ENCODE data around the gene HS3ST1. TPM values are rescaled to one million over a fixed set of nuclear protein-coding genes. Genes with fewer than 3 reads are reported as not detected.

Gene HS3ST1
- total RNA-seq, 1 donor from 2014 or later = 18.7 TPM

- ATAC-seq = no peak
Observed at GRCh38 chr4:11431111-11431510, 2.4 kb upstream of the HS3ST1 start.

- ATAC-seq = no peak
Observed at GRCh38 chr4:11430536-11430935, 1.8 kb upstream of the HS3ST1 start.

GRCh38 chr4:11429699-11430045 lies 978 bp upstream of the HS3ST1 start:
- ATAC-seq = peak; percentile 11

GRCh38 chr4:11428899-11429698 lies 405 bp upstream of the HS3ST1 start:
- ATAC-seq = peak; percentile 95

- ATAC-seq = no peak
Observed at GRCh38 chr4:11427121-11427996, 1.3 kb downstream of the HS3ST1 start.

- no peak for ATAC-seq
Observed at GRCh38 chr4:11426731-11427120, 2.0 kb downstream of the HS3ST1 start.

GRCh38 chr4:11426003-11426402 lies 2.7 kb downstream of the HS3ST1 start:
- ATAC-seq = no peak

GRCh38 chr4:11424856-11425255 lies 3.8 kb downstream of the HS3ST1 start:
- no peak for ATAC-seq

- ATAC-seq = no peak
Observed at GRCh38 chr4:11424000-11424399, 4.7 kb downstream of the HS3ST1 start.

GRCh38 chr4:11423465-11423864 lies 5.2 kb downstream of the HS3ST1 start:
- no peak for ATAC-seq

- no peak for ATAC-seq
Observed at GRCh38 chr4:11421116-11421515, 7.6 kb downstream of the HS3ST1 start.

GRCh38 chr4:11420327-11420726 lies 8.4 kb downstream of the HS3ST1 start:
- ATAC-seq = no peak

- ATAC-seq = no peak
Observed at GRCh38 chr4:11418610-11419009, 10.1 kb downstream of the HS3ST1 start.

GRCh38 chr4:11416767-11417113 lies 12.0 kb downstream of the HS3ST1 start:
- ATAC-seq = no peak

GRCh38 chr4:11416071-11416766 lies 12.5 kb downstream of the HS3ST1 start:
- peak; percentile 23 for ATAC-seq

- ATAC-seq = no peak
Observed at GRCh38 chr4:11415409-11416070, 13.2 kb downstream of the HS3ST1 start.

- no peak for ATAC-seq
Observed at GRCh38 chr4:11412211-11412610, 16.5 kb downstream of the HS3ST1 start.

GRCh38 chr4:11409632-11410031 lies 19.1 kb downstream of the HS3ST1 start:
- ATAC-seq = no peak

- ATAC-seq = no peak
Observed at GRCh38 chr4:11408233-11408967, 20.3 kb downstream of the HS3ST1 start.

GRCh38 chr4:11407551-11407950 lies 21.1 kb downstream of the HS3ST1 start:
- ATAC-seq = no peak

GRCh38 chr4:11404431-11404830 lies 24.3 kb downstream of the HS3ST1 start:
- peak; percentile 19 for ATAC-seq

- no peak for ATAC-seq
Observed at GRCh38 chr4:11402192-11402591, 26.5 kb downstream of the HS3ST1 start.

All from esophagus mucosa (tissue), 1 donor.